GM12865 (cell line): ENCODE measurements around the gene ALX4.

Source experiments
- DNase-seq: peaks from one replicate; pipeline ENCODE4 v3.0.0; 2010; ENCODE audit warnings: low read depth
- H3K4me3 ChIP-seq: 2 replicates; pipeline ENCODE4 v1.5.1; 2011; ENCODE audit warnings: mild to moderate bottlenecking, low read depth, low read length, control low read depth
- CTCF ChIP-seq: IDR thresholded peaks from 2 replicates; pipeline ENCODE4 v1.5.1; 2011; ENCODE audit warnings: low read length, control low read depth, low read depth, inconsistent platforms; ENCODE audit not compliant: insufficient read depth; ENCODE audit errors: missing control alignments

The ALX4 gene

GRCh38 chr11:44309478-44310205 is at the start of gene ALX4:
Gene ALX4, minus strand, starts transcription at chr11:44310139. Its CDS starts 77 bp downstream, at chr11:44310062.
- H3K4me3 ChIP-seq = no peak within 1 kb of the TSS
- DNase-seq = no peak
- no peak for TF ChIP-seq CTCF

GRCh38 chr11:44359162-44359561 is 49.2 kb upstream of the ALX4 start:
- H3K4me3 ChIP-seq = no peak overlapping the region
- DNase-seq = no peak

GRCh38 chr11:44358713-44359112 is 48.8 kb upstream of the ALX4 start:
- TF ChIP-seq CTCF = no peak
- no peak for DNase-seq
- H3K4me3 ChIP-seq = no peak overlapping the region

More at GRCh38 chr11:44359162-44359561, 49.2 kb upstream of the ALX4 start:
- TF ChIP-seq CTCF = no peak

- no peak overlapping the region for H3K4me3 ChIP-seq
- no peak for DNase-seq
- TF ChIP-seq CTCF = no peak
These were observed 47.8 kb upstream of the ALX4 start for GRCh38 chr11:44357711-44358110.

- no peak overlapping the region for H3K4me3 ChIP-seq
- TF ChIP-seq CTCF = no peak
- DNase-seq = no peak
These were observed 46.4 kb upstream of the ALX4 start for GRCh38 chr11:44356351-44356750.

- H3K4me3 ChIP-seq = no peak overlapping the region
- no peak for DNase-seq
- TF ChIP-seq CTCF = no peak
These were observed 42.1 kb upstream of the ALX4 start for GRCh38 chr11:44351898-44352498.

GRCh38 chr11:44351006-44351660 is 41.2 kb upstream of the ALX4 start:
- TF ChIP-seq CTCF = no peak
- H3K4me3 ChIP-seq = no peak overlapping the region
- DNase-seq = peak; percentile 55
